Keratinocyte (primary cell): ENCODE results near the gene CFAP68. TPM values are rescaled to one million over a fixed set of nuclear protein-coding genes. Genes with fewer than 3 reads are reported as not detected.

Source experiments
- DNase-seq: peaks from one replicate; pipeline ENCODE4 v3.0.0-alpha.2; 2011; ENCODE audit warnings: low read depth, missing footprints, low spot score
- FAIRE-seq: peaks from 2 replicates; lab custom pipeline; 2011; peaks lifted over from hg19 to GRCh38; lab: Jason Lieb, UNC
- H2AFZ ChIP-seq: 2 replicates; pipeline ENCODE4 v1.6.0; 2012; ENCODE audit warnings: low read length, control low read depth, inconsistent platforms; ENCODE audit not compliant: control insufficient read depth
- H3K27ac ChIP-seq: 2 replicates; pipeline ENCODE4 v1.5.1; 2011; ENCODE audit warnings: low read length; ENCODE audit not compliant: control insufficient read depth, insufficient read depth
- H3K27me3 ChIP-seq: 3 replicates; pipeline ENCODE4 v1.6.0; 2011; ENCODE audit warnings: low read length; ENCODE audit not compliant: control insufficient read depth, insufficient read depth; ENCODE audit errors: extremely low read depth
- H3K36me3 ChIP-seq, 2 experiments: 2 replicates in 1 of 2; 3 replicates in 1 of 2; pipeline ENCODE4 v1.5.1; 2011; ENCODE audit warnings: low read length in 2 of 2, mild to moderate bottlenecking in 1 of 2; ENCODE audit not compliant: control insufficient read depth in 2 of 2, insufficient read depth in 2 of 2; ENCODE audit errors: extremely low read depth in 1 of 2
- H3K4me1 ChIP-seq: 3 replicates; pipeline ENCODE4 v1.5.1; 2011; ENCODE audit warnings: low read length; ENCODE audit not compliant: control insufficient read depth, insufficient read depth; ENCODE audit errors: extremely low read depth
- H3K4me2 ChIP-seq: 3 replicates; pipeline ENCODE4 v1.6.0; 2011; ENCODE audit warnings: low read depth, low read length; ENCODE audit not compliant: control insufficient read depth, insufficient read depth; ENCODE audit errors: extremely low read depth
- H3K4me3 ChIP-seq, 3 experiments: fragments of 200-600 bp in 1 of 3; sonication (generic) in 1 of 3; 2 replicates in 2 of 3; 3 replicates in 1 of 3; pipeline ENCODE4 v1.5.1; 2011 to 2016; ENCODE audit warnings: low read length in 3 of 3, mild to moderate bottlenecking in 3 of 3, control low read depth in 2 of 3, inconsistent platforms in 1 of 3, low read depth in 1 of 3, mixed read lengths in 1 of 3, mixed run types in 1 of 3, moderate library complexity in 1 of 3; ENCODE audit not compliant: control insufficient read depth in 2 of 3, insufficient read depth in 2 of 3; ENCODE audit errors: extremely low read depth in 1 of 3
- H3K79me2 ChIP-seq: 2 replicates; pipeline ENCODE4 v1.6.0; 2012; ENCODE audit warnings: low read length; ENCODE audit not compliant: control insufficient read depth, insufficient read depth
- H3K9ac ChIP-seq: 3 replicates; pipeline ENCODE4 v1.6.0; 2011; ENCODE audit warnings: low read length; ENCODE audit not compliant: control insufficient read depth, insufficient read depth; ENCODE audit errors: extremely low read depth
- H3K9me1 ChIP-seq: 3 replicates; pipeline ENCODE4 v1.6.0; 2011; ENCODE audit warnings: low read length; ENCODE audit not compliant: control insufficient read depth, insufficient read depth; ENCODE audit errors: extremely low read depth
- H3K9me3 ChIP-seq: 2 replicates; pipeline ENCODE4 v1.5.1; 2012; ENCODE audit warnings: low read depth, low read length; ENCODE audit not compliant: control insufficient read depth
- H4K20me1 ChIP-seq: 3 replicates; pipeline ENCODE4 v1.6.0; 2011; ENCODE audit warnings: low read length; ENCODE audit not compliant: control insufficient read depth, insufficient read depth; ENCODE audit errors: extremely low read depth
- EZH2 ChIP-seq: IDR thresholded peaks from one replicate; pipeline ENCODE4 v1.6.1; 2012; ENCODE audit warnings: inconsistent platforms, mild to moderate bottlenecking, low read length, moderate library complexity
- dilution Hi-C: fragments of 300-500 bp; cut with MboI; formaldehyde crosslinking; loops from one replicate; pipeline ENCODE4 v1.7.0; 2020; ENCODE audit warnings: low sequenced_read_pairs; ENCODE audit not compliant: extremely low pct_ligation_motif_present
- polyA plus RNA-seq, 5 experiments: library from polyadenylated mRNA; depleted of rRNA in 3 of 5; stranded (reverse) in 3 of 5; stranded (forward) in 1 of 5; unstranded in 1 of 5; fragments of >200 nt; gene quantifications; 1 replicate in 1 of 5; 2 replicates in 3 of 5; 3 replicates in 1 of 5; pipeline versions ENCODE4 v1.2.1 to v1.2.3, GENCODE V29; 2011 to 2012; ENCODE audit warnings: missing spikeins in 2 of 5, low read depth in 1 of 5, low replicate concordance in 1 of 5
- TF ChIP-seq, protein P1 (sequence below), 3 experiments: IDR thresholded peaks in 1 of 3; conservative IDR thresholded peaks in 1 of 3; optimal IDR thresholded peaks in 1 of 3; 2 replicates in 2 of 3; 3 replicates in 1 of 3; pipeline versions ENCODE3 to v1.5.1; 2011; ENCODE audit warnings: low read length in 3 of 3, mild to moderate bottlenecking in 3 of 3, moderate library complexity in 2 of 3, control low read depth in 1 of 3, inconsistent platforms in 1 of 3; ENCODE audit not compliant: insufficient read depth in 2 of 3; ENCODE audit errors: extremely low read depth in 1 of 3

CFAP68 gene
- polyA plus RNA-seq, 1 donor (not counting 4 experiments of a cell fraction or from before 2014, with no cell fraction given) = 63.8 TPM

DNA sequence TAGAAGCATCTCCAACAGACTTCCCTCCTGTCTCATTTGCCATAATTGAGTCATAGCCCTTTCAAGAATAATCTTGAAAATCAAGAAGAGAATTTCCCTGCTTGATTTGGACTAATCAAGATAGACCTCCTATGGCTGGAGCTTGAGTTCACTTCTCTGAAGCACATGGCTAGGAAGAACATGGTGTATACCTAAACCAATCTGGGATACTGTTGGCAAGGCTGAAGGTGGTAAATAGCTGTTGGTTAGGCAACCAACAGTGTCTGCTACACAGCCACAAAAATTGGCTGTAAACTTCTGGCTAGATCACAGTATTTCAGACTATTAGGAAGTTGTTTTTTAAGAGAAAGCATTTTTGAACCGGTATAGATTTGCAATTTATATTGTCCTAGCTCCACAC lies 27.3 kb downstream of the CFAP68 start:
- dilution Hi-C loops = no loop called here
- no peaks in the 10 kb centered on the region for H3K9me1 ChIP-seq
- TF ChIP-seq, protein P1, sequence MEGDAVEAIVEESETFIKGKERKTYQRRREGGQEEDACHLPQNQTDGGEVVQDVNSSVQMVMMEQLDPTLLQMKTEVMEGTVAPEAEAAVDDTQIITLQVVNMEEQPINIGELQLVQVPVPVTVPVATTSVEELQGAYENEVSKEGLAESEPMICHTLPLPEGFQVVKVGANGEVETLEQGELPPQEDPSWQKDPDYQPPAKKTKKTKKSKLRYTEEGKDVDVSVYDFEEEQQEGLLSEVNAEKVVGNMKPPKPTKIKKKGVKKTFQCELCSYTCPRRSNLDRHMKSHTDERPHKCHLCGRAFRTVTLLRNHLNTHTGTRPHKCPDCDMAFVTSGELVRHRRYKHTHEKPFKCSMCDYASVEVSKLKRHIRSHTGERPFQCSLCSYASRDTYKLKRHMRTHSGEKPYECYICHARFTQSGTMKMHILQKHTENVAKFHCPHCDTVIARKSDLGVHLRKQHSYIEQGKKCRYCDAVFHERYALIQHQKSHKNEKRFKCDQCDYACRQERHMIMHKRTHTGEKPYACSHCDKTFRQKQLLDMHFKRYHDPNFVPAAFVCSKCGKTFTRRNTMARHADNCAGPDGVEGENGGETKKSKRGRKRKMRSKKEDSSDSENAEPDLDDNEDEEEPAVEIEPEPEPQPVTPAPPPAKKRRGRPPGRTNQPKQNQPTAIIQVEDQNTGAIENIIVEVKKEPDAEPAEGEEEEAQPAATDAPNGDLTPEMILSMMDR (optimal IDR thresholded peaks at IDR 0.05 in 1 of 3, IDR thresholded peaks at IDR 0.05 in 1 of 3, conservative IDR thresholded peaks at IDR 0.05 in 1 of 3; ENCODE audit: extremely low read depth in 1 of 3, insufficient read depth in 2 of 3, low read length in 3 of 3) = no peak
- TF ChIP-seq EZH2 = no peak
- no peaks in the 10 kb centered on the region for H3K9me3 ChIP-seq
- no peaks in the 10 kb centered on the region for H4K20me1 ChIP-seq
- no peak overlapping the region for H2AFZ ChIP-seq
- H3K4me1 ChIP-seq = peaks cover 6% of the 10 kb centered on the region
- no peak overlapping the region for H3K27ac ChIP-seq
- DNase-seq = no peak
- H3K4me3 ChIP-seq = no peak overlapping the region
- H3K9ac ChIP-seq = no peak overlapping the region
- no peaks in the 10 kb centered on the region for H3K36me3 ChIP-seq
- peaks cover 3% of the 10 kb centered on the region for H3K27me3 ChIP-seq
- no peak for FAIRE-seq
- H3K79me2 ChIP-seq = no peaks in the 10 kb centered on the region
- H3K4me2 ChIP-seq = no peak overlapping the region

DNA sequence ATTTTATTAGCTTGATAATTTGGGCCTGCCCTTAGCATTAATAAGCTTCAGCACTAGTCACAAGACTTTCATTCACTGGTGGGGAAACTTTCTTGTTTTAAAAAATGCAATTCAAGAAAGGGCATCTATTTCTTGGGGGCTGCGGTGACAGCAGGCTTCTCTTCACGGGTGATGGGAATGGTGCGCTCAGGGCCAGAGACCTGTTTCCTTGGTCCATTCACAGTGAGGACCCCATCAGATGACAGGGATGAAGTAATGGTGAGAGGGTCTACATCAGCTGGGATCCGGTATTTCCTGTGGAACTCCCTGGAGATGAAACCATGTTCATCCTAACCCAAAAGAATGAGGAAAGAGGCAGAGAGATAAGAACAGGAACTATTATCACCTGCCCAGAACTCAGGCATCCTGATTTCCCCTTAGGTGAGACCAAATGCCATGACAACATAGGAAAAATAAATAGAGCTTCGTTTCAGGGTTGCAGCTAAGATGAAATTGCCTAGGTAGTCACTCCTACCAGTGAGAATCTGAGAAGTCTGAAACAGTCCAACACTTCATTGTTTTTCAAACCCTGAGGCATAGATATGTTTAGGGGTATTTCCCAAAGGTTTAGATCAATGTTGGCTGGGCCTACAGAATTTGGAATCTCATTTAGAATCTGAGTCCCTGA lies 29.4 kb downstream of the CFAP68 start:
- Histone ChIP-seq H3K36me3 (no peaks in the 10 kb centered on the region), H2AFZ (no peak overlapping the region), H3K79me2 (no peaks in the 10 kb centered on the region), H3K4me3 (no peak overlapping the region), H3K27ac (no peak overlapping the region), H3K9ac (no peak overlapping the region), H3K27me3 (peaks cover 3% of the 10 kb centered on the region), H3K4me1 (peaks cover 14% of the 10 kb centered on the region), H3K4me2 (no peak overlapping the region), H3K9me3 (no peaks in the 10 kb centered on the region), H3K9me1 (no peaks in the 10 kb centered on the region), H4K20me1 (no peaks in the 10 kb centered on the region)
- TF ChIP-seq, protein P1 (optimal IDR thresholded peaks at IDR 0.05 in 1 of 3, IDR thresholded peaks at IDR 0.05 in 1 of 3, conservative IDR thresholded peaks at IDR 0.05 in 1 of 3; ENCODE audit: extremely low read depth in 1 of 3, insufficient read depth in 2 of 3, low read length in 3 of 3) = no peak
- no peak for TF ChIP-seq EZH2
- dilution Hi-C loops = no loop called here
- FAIRE-seq = no peak
- no peak for DNase-seq
